Measurements from ENCODE around the gene NEAT1.

Gene NEAT1

GRCh38 chr11:65399249-65399648, 23.3 kb upstream of the NEAT1 start:
- no peaks in the 10 kb centered on the region for H3K9me2 ChIP-seq (replicated peaks; ENCODE audit: insufficient read depth, low read length)
- no peak for DNase-seq

GRCh38 chr11:65399845-65400244, 22.8 kb upstream of the NEAT1 start:
- Histone ChIP-seq H3K27ac (ENCODE audit: low read length) (no peak overlapping the region), H4K20me1 (ENCODE audit: insufficient read depth, low read length) (no peaks in the 10 kb centered on the region)

More at GRCh38 chr11:65399249-65399648, 23.3 kb upstream of the NEAT1 start:
- TF ChIP-seq EZH2 (optimal IDR thresholded peaks at IDR 0.05; ENCODE audit: low read depth, low read length) (no peak), CTCF (IDR thresholded peaks at IDR 0.05; ENCODE audit: low read length) (no peak), EZH2phosphoT487 (IDR thresholded peaks at IDR 0.05; ENCODE audit: low read length) (no peak)
- Histone ChIP-seq H3K4me1 (ENCODE audit: low read length) (no peaks in the 10 kb centered on the region), H3K27me3 (replicated peaks; ENCODE audit: insufficient read depth, low read length) (no peaks in the 10 kb centered on the region), H3K9me3 (replicated peaks; ENCODE audit: insufficient read depth, low read length) (no peaks in the 10 kb centered on the region), H2AFZ (ENCODE audit: low read length) (no peak overlapping the region), H3K4me3 (ENCODE audit: low read length) (no peak overlapping the region), H3K79me2 (ENCODE audit: low read length) (peaks cover 4% of the 10 kb centered on the region; the same call in 1 of the 2 replicates), H3K9ac (ENCODE audit: low read length) (no peak overlapping the region), H3K27ac (ENCODE audit: low read length) (no peak overlapping the region), H3K36me3 (replicated peaks; ENCODE audit: insufficient read depth, low read length) (no peaks in the 10 kb centered on the region), H3K4me2 (ENCODE audit: low read depth, low read length) (no peak overlapping the region), H4K20me1 (ENCODE audit: insufficient read depth, low read length) (no peaks in the 10 kb centered on the region), H3F3A (ENCODE audit: insufficient read depth, low read length) (no peaks in the 10 kb centered on the region)

GRCh38 chr11:65400307-65401072, 22.1 kb upstream of the NEAT1 start:
- no peak overlapping the region for H3K4me2 ChIP-seq (ENCODE audit: low read depth, low read length)
- H3K27me3 ChIP-seq (replicated peaks; ENCODE audit: insufficient read depth, low read length) = no peaks in the 10 kb centered on the region
- H4K20me1 ChIP-seq (ENCODE audit: insufficient read depth, low read length) = no peaks in the 10 kb centered on the region
- no peak for TF ChIP-seq EZH2phosphoT487 (IDR thresholded peaks at IDR 0.05; ENCODE audit: low read length)
- no peak for TF ChIP-seq EZH2 (optimal IDR thresholded peaks at IDR 0.05; ENCODE audit: low read depth, low read length)
- no peak for TF ChIP-seq CTCF (IDR thresholded peaks at IDR 0.05; ENCODE audit: low read length)
- no peak overlapping the region for H2AFZ ChIP-seq (ENCODE audit: low read length)
- DNase-seq = no peak
- no peaks in the 10 kb centered on the region; the same call in 1 of the 2 replicates for H3K79me2 ChIP-seq (ENCODE audit: low read length)
- no peak overlapping the region for H3K4me3 ChIP-seq (ENCODE audit: low read length)
- no peaks in the 10 kb centered on the region for H3K9me2 ChIP-seq (replicated peaks; ENCODE audit: insufficient read depth, low read length)
- H3K9me3 ChIP-seq (replicated peaks; ENCODE audit: insufficient read depth, low read length) = no peaks in the 10 kb centered on the region
- H3K36me3 ChIP-seq (replicated peaks; ENCODE audit: insufficient read depth, low read length) = no peaks in the 10 kb centered on the region
- H3F3A ChIP-seq (ENCODE audit: insufficient read depth, low read length) = no peaks in the 10 kb centered on the region
- no peak overlapping the region for H3K27ac ChIP-seq (ENCODE audit: low read length)
- no peaks in the 10 kb centered on the region for H3K4me1 ChIP-seq (ENCODE audit: low read length)
- H3K9ac ChIP-seq (ENCODE audit: low read length) = no peak overlapping the region

More at GRCh38 chr11:65399845-65400244, 22.8 kb upstream of the NEAT1 start:
- no peak for DNase-seq
- Histone ChIP-seq H3K9me2 (replicated peaks; ENCODE audit: insufficient read depth, low read length) (no peaks in the 10 kb centered on the region), H3K4me2 (ENCODE audit: low read depth, low read length) (no peak overlapping the region), H3K36me3 (replicated peaks; ENCODE audit: insufficient read depth, low read length) (no peaks in the 10 kb centered on the region), H3K9me3 (replicated peaks; ENCODE audit: insufficient read depth, low read length) (no peaks in the 10 kb centered on the region), H2AFZ (ENCODE audit: low read length) (no peak overlapping the region), H3K79me2 (ENCODE audit: low read length) (no peaks in the 10 kb centered on the region; the same call in 1 of the 2 replicates), H3K4me3 (ENCODE audit: low read length) (no peak overlapping the region), H3K9ac (ENCODE audit: low read length) (no peak overlapping the region), H3K4me1 (ENCODE audit: low read length) (no peaks in the 10 kb centered on the region), H3K27me3 (replicated peaks; ENCODE audit: insufficient read depth, low read length) (no peaks in the 10 kb centered on the region), H3F3A (ENCODE audit: insufficient read depth, low read length) (no peaks in the 10 kb centered on the region)
- TF ChIP-seq EZH2phosphoT487 (IDR thresholded peaks at IDR 0.05; ENCODE audit: low read length) (no peak), EZH2 (optimal IDR thresholded peaks at IDR 0.05; ENCODE audit: low read depth, low read length) (no peak), CTCF (IDR thresholded peaks at IDR 0.05; ENCODE audit: low read length) (no peak)
